ENCODE data around the gene ATP11C.
"Not testable (repeated sequence)": the region's sequence is repeated elsewhere in the genome, so short reads cannot be mapped to it uniquely, and the experiment has no call there.

The ATP11C gene

DNA sequence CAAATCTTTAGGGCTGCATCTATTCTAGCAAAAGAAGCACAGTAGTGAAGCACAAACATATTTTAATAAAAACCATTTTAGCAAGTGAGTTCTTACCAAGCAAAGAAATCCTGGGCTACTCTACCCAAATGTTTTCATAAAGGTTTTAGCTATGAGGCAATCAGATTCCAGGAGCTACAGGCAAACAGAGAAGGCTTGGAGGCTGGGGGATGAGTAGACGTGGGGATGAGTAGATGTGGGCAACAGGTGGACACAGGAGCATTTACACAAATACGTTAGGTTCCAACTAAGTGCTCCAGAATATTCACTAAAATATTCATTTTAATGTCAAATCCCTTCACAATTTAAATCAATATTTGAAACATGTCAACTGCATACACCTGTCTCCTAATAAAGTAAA lies 34.5 kb downstream of the ATP11C start:
- no peak overlapping the region for H3K4me3 Mint-ChIP-seq
- peaks cover 5% of the 10 kb centered on the region for H3K36me3 Mint-ChIP-seq
- no peak overlapping the region for H3K27ac Mint-ChIP-seq
- peaks cover 15% of the 10 kb centered on the region for H3K4me1 Mint-ChIP-seq
- no peaks in the 10 kb centered on the region for H3K27me3 Mint-ChIP-seq
- no peaks in the 10 kb centered on the region for H3K9me3 Mint-ChIP-seq

- Mint-ChIP-seq H3K27me3 (no peaks in the 10 kb centered on the region), H3K4me1 (peaks cover 35% of the 10 kb centered on the region), H3K4me3 (no peak overlapping the region), H3K36me3 (peaks cover 5% of the 10 kb centered on the region), H3K27ac (no peak overlapping the region), H3K9me3 (no peaks in the 10 kb centered on the region)
Measured at GRCh38 chrX:139892512-139892911, 40.3 kb downstream of the ATP11C start.

- Mint-ChIP-seq H3K27ac (no peak overlapping the region), H3K4me1 (peaks cover 34% of the 10 kb centered on the region), H3K4me3 (no peak overlapping the region), H3K27me3 (no peaks in the 10 kb centered on the region), H3K36me3 (peaks cover 4% of the 10 kb centered on the region), H3K9me3 (no peaks in the 10 kb centered on the region)
Measured at GRCh38 chrX:139890991-139891700, 41.7 kb downstream of the ATP11C start.

- no peak overlapping the region for H3K4me3 Mint-ChIP-seq
- no peaks in the 10 kb centered on the region for H3K27me3 Mint-ChIP-seq
- no peaks in the 10 kb centered on the region for H3K9me3 Mint-ChIP-seq
- H3K27ac Mint-ChIP-seq = no peak overlapping the region
- H3K4me1 Mint-ChIP-seq = peaks cover 35% of the 10 kb centered on the region
- H3K36me3 Mint-ChIP-seq = peaks cover 3% of the 10 kb centered on the region
Measured at GRCh38 chrX:139889760-139890159, 43.1 kb downstream of the ATP11C start.

GRCh38 chrX:139883984-139884383 lies 48.9 kb downstream of the ATP11C start:
- no peaks in the 10 kb centered on the region for H3K9me3 Mint-ChIP-seq
- peaks cover 38% of the 10 kb centered on the region for H3K4me1 Mint-ChIP-seq
- H3K4me3 Mint-ChIP-seq = no peak overlapping the region
- H3K36me3 Mint-ChIP-seq = peaks cover 6% of the 10 kb centered on the region
- H3K27ac Mint-ChIP-seq = no peak overlapping the region
- H3K27me3 Mint-ChIP-seq = no peaks in the 10 kb centered on the region

GRCh38 chrX:139882299-139882698 lies 50.6 kb downstream of the ATP11C start:
- H3K27ac Mint-ChIP-seq = no peak overlapping the region
- peaks cover 7% of the 10 kb centered on the region for H3K36me3 Mint-ChIP-seq
- no peaks in the 10 kb centered on the region for H3K27me3 Mint-ChIP-seq
- H3K9me3 Mint-ChIP-seq = no peaks in the 10 kb centered on the region
- H3K4me3 Mint-ChIP-seq = no peak overlapping the region
- peaks cover 42% of the 10 kb centered on the region for H3K4me1 Mint-ChIP-seq

- Mint-ChIP-seq H3K4me3 (no peak overlapping the region), H3K36me3 (peaks cover 10% of the 10 kb centered on the region), H3K27me3 (no peaks in the 10 kb centered on the region), H3K4me1 (peaks cover 46% of the 10 kb centered on the region), H3K9me3 (no peaks in the 10 kb centered on the region), H3K27ac (no peak overlapping the region)
Measured at GRCh38 chrX:139881572-139881971, 51.3 kb downstream of the ATP11C start.

GRCh38 chrX:139881130-139881529 lies 51.7 kb downstream of the ATP11C start:
- Mint-ChIP-seq H3K9me3 (no peaks in the 10 kb centered on the region), H3K27ac (no peak overlapping the region), H3K4me3 (no peak overlapping the region), H3K36me3 (peaks cover 10% of the 10 kb centered on the region), H3K27me3 (no peaks in the 10 kb centered on the region), H3K4me1 (peaks cover 46% of the 10 kb centered on the region)

GRCh38 chrX:139877710-139878414 lies 55.0 kb downstream of the ATP11C start:
- H3K36me3 Mint-ChIP-seq = peaks cover 9% of the 10 kb centered on the region
- H3K27me3 Mint-ChIP-seq = no peaks in the 10 kb centered on the region
- H3K27ac Mint-ChIP-seq = no peak overlapping the region
- no peaks in the 10 kb centered on the region for H3K9me3 Mint-ChIP-seq
- no peak overlapping the region for H3K4me3 Mint-ChIP-seq
- H3K4me1 Mint-ChIP-seq = peaks cover 29% of the 10 kb centered on the region

- H3K4me1 Mint-ChIP-seq = peaks cover 19% of the 10 kb centered on the region
- no peak overlapping the region for H3K4me3 Mint-ChIP-seq
- H3K27ac Mint-ChIP-seq = no peak overlapping the region
Measured at GRCh38 chrX:139875841-139876240, 57.0 kb downstream of the ATP11C start.

DNA sequence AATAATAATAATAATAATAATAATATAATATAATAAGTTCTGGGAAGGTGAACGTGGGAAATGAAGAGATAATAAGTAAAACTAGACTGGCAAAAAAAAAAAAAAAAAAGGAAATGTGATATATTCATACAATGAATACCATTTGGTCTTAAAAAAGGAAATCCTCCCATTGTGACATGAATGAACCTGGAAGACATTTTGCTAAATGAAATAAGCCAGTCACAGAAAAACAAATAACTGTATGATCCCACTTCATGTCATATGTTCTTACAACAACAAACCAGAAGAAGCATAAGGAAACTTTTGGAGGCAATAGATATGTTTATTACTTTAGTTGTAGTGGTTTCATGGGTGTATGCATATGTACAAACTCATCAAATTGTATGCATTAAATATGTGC lies 63.1 kb downstream of the ATP11C start:
- peaks cover 2% of the 10 kb centered on the region for H3K36me3 Mint-ChIP-seq
- H3K27ac Mint-ChIP-seq = no peak overlapping the region

More at GRCh38 chrX:139875841-139876240, 57.0 kb downstream of the ATP11C start:
- peaks cover 9% of the 10 kb centered on the region for H3K36me3 Mint-ChIP-seq
- H3K27me3 Mint-ChIP-seq = no peaks in the 10 kb centered on the region
- no peaks in the 10 kb centered on the region for H3K9me3 Mint-ChIP-seq

GRCh38 chrX:139864640-139865039 lies 68.2 kb downstream of the ATP11C start:
- no peaks in the 10 kb centered on the region for H3K27me3 Mint-ChIP-seq
- H3K4me1 Mint-ChIP-seq = peaks cover 3% of the 10 kb centered on the region
- no peak overlapping the region for H3K4me3 Mint-ChIP-seq
- H3K27ac Mint-ChIP-seq = no peak overlapping the region
- no peaks in the 10 kb centered on the region for H3K36me3 Mint-ChIP-seq
- H3K9me3 Mint-ChIP-seq = no peaks in the 10 kb centered on the region

More for the DNA sequence above, 63.1 kb downstream of the ATP11C start:
- no peak overlapping the region for H3K4me3 Mint-ChIP-seq
- H3K9me3 Mint-ChIP-seq = no peaks in the 10 kb centered on the region
- H3K4me1 Mint-ChIP-seq = no peaks in the 10 kb centered on the region
- H3K27me3 Mint-ChIP-seq = no peaks in the 10 kb centered on the region

GRCh38 chrX:139862208-139862607 lies 70.6 kb downstream of the ATP11C start:
- no peak overlapping the region for H3K27ac Mint-ChIP-seq
- no peaks in the 10 kb centered on the region for H3K27me3 Mint-ChIP-seq
- peaks cover 2% of the 10 kb centered on the region for H3K36me3 Mint-ChIP-seq
- no peaks in the 10 kb centered on the region for H3K9me3 Mint-ChIP-seq
- H3K4me1 Mint-ChIP-seq = peaks cover 3% of the 10 kb centered on the region
- H3K4me3 Mint-ChIP-seq = no peak overlapping the region

DNA sequence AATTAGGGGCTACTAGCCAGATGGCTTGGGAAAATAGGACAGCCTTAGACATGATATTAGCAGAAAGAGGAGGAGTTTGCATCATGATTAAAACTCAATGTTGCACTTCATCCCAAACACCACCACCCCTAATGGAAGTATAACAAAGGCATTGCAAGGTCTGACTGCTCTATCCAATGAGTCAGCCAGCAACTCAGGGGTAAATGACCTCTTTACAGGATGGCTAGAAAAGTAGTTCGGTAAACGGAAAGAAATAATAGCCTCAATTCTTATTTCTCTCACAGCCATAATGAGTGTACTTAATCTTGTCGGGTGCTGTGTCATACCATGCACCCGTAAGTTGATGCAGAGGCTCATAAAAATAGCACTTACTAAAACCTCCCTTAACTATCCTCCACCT lies 76.0 kb downstream of the ATP11C start:
- not testable (repeated sequence) for H3K36me3 Mint-ChIP-seq, H3K9me3 Mint-ChIP-seq, H3K27ac Mint-ChIP-seq, H3K27me3 Mint-ChIP-seq, H3K4me3 Mint-ChIP-seq
- peaks cover 10% of the 10 kb centered on the region for H3K4me1 Mint-ChIP-seq

- H3K27ac Mint-ChIP-seq = no peak overlapping the region
- no peak overlapping the region for H3K4me3 Mint-ChIP-seq
- H3K9me3 Mint-ChIP-seq = no peaks in the 10 kb centered on the region
- no peaks in the 10 kb centered on the region for H3K27me3 Mint-ChIP-seq
- H3K36me3 Mint-ChIP-seq = no peaks in the 10 kb centered on the region
- peaks cover 10% of the 10 kb centered on the region for H3K4me1 Mint-ChIP-seq
Measured at GRCh38 chrX:139851730-139852129, 81.1 kb downstream of the ATP11C start.

DNA sequence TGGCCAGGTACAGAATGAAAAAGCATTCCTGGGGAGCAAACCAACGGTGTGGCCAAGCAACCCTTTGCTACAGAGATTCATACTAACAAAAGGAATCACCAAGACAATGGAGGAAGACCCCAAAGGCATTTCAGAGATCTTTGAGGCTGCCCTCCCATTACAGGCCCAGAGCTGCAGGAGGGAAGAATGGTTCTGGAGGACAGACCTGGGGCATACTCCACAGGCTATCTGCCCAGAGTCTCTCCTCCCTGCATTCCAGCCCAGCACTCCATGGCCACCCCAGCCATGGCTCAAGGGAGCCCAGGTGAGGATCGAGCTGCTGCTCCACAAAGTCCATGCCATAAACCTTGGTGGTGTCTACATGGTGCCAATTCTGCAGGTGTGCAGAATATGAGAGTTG lies 81.9 kb downstream of the ATP11C start:
- H3K9me3 Mint-ChIP-seq = no peaks in the 10 kb centered on the region
- H3K36me3 Mint-ChIP-seq = no peaks in the 10 kb centered on the region
- no peak overlapping the region for H3K27ac Mint-ChIP-seq
- peaks cover 11% of the 10 kb centered on the region for H3K4me1 Mint-ChIP-seq
- no peaks in the 10 kb centered on the region for H3K27me3 Mint-ChIP-seq
- no peak overlapping the region for H3K4me3 Mint-ChIP-seq

Measured in activated naive CD4-positive, alpha-beta T cell treated with anti-CD3 and anti-CD28 coated beads, Interleukin-2, amount 50 U/mL, for 24 hours (primary cell).